Tibial nerve (tissue), 4 donors: Measurements from ENCODE around the gene SLC26A2. TPM values are rescaled to one million over a fixed set of nuclear protein-coding genes. Genes with fewer than 3 reads are reported as not detected.
A peak's percentile ranks its signal among the peaks of the same experiment; 100 is the strongest.

ENCODE experiments used
- DNase-seq, 2 donors: peaks; one replicate each; pipeline ENCODE4 v3.0.0-alpha.2; 2019; ENCODE audit warnings: low spot score in 2 of 2
- H3K27ac ChIP-seq, 4 donors: fragments of 200-600 bp; sonication (generic) in 3 of 4; one replicate each; pipeline ENCODE4 v1.5.1; 2017 to 2019; ENCODE audit warnings: mild to moderate bottlenecking in 1 of 4
- H3K27me3 ChIP-seq, 2 donors: fragments of 200-600 bp; sonication (generic) in 1 of 2; one replicate each; pipeline versions ENCODE4 v1.5.1 to v1.6.0; 2017 to 2019
- H3K36me3 ChIP-seq, 3 donors: fragments of 200-600 bp; sonication (generic); one replicate each; pipeline ENCODE4 v1.5.1; 2018 to 2019
- H3K4me1 ChIP-seq, 4 donors: fragments of 200-600 bp; sonication (generic) in 3 of 4; one replicate each; pipeline ENCODE4 v1.5.1; 2017 to 2019
- H3K4me3 ChIP-seq, 4 donors: fragments of 200-600 bp; sonication (generic) in 3 of 4; one replicate each; pipeline ENCODE4 v1.5.1; 2017 to 2019; ENCODE audit warnings: mild to moderate bottlenecking in 1 of 4, moderate library complexity in 1 of 4
- H3K9me3 ChIP-seq, 4 donors: fragments of 200-600 bp; sonication (generic) in 3 of 4; one replicate each; pipeline ENCODE4 v1.5.1; 2017 to 2019
- EP300 ChIP-seq, 2 donors: sonication (generic); formaldehyde crosslinking; IDR thresholded peaks; one replicate each; pipeline ENCODE4 v1.6.1; 2017; ENCODE audit warnings: antibody characterized with exemption in 2 of 2, mild to moderate bottlenecking in 1 of 2
- POLR2A ChIP-seq, 2 donors: fragments of 450-650 bp; IDR thresholded peaks; one replicate each; pipeline ENCODE4 v1.6.1; 2017; ENCODE audit warnings: antibody characterized with exemption in 2 of 2, mild to moderate bottlenecking in 2 of 2, moderate library complexity in 2 of 2
- WGBS, 2 donors: methylation state at CpG; one replicate each; pipeline ENCODE4 v1.1.5; 2018; 5-methylcytosine and 5-hydroxymethylcytosine counted together
- total RNA-seq, 4 donors: library from RNA; depleted of rRNA; stranded (reverse); fragments of >200 nt; gene quantifications; one replicate each; pipeline ENCODE4 v1.1.0, GENCODE V29; 2016
- TF ChIP-seq, protein P1 (sequence below), 5 experiments: fragments of 200-600 bp in 3 of 5; fragments of 450-650 bp in 2 of 5; sonication (generic) in 3 of 5; IDR thresholded peaks; one replicate each; pipeline ENCODE4 v1.5.1; 2016 to 2019; ENCODE audit warnings: antibody characterized with exemption in 5 of 5, mild to moderate bottlenecking in 3 of 5, moderate library complexity in 2 of 5

Gene SLC26A2
- total RNA-seq, 4 donors from 2014 or later = 10.2 to 17.9 (median 12.4) TPM

DNA sequence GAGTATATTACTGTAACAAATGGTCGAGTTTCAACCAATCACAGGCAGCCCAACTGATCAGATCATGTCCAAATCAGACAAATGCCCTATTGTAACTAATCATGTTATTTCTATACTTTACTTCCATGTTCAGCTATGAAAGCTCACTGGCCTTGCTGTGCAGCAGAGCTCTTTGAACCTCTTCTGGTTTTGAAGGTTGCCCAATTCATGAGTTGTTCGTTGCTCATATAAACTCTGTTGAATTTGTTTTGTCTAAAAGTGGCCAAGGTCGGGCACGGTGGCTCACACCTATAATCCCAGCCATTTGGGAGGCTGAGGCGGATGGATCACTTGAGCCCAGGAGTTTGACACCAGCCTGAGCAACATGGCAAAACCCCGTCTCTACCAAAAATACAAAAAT is 37.6 kb upstream of the SLC26A2 start:
- no peaks in the 10 kb centered on the region for H3K27me3 ChIP-seq
- TF ChIP-seq, protein P1, sequence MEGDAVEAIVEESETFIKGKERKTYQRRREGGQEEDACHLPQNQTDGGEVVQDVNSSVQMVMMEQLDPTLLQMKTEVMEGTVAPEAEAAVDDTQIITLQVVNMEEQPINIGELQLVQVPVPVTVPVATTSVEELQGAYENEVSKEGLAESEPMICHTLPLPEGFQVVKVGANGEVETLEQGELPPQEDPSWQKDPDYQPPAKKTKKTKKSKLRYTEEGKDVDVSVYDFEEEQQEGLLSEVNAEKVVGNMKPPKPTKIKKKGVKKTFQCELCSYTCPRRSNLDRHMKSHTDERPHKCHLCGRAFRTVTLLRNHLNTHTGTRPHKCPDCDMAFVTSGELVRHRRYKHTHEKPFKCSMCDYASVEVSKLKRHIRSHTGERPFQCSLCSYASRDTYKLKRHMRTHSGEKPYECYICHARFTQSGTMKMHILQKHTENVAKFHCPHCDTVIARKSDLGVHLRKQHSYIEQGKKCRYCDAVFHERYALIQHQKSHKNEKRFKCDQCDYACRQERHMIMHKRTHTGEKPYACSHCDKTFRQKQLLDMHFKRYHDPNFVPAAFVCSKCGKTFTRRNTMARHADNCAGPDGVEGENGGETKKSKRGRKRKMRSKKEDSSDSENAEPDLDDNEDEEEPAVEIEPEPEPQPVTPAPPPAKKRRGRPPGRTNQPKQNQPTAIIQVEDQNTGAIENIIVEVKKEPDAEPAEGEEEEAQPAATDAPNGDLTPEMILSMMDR (IDR thresholded peaks at IDR 0.05) = no peak
- TF ChIP-seq EP300 (IDR thresholded peaks at IDR 0.05) (no peak), POLR2A (IDR thresholded peaks at IDR 0.05) (no peak)
- DNase-seq = no peak
- no peaks in the 10 kb centered on the region for H3K36me3 ChIP-seq
- 87 to 90% methylated on average over 6 of the region's 6 CpGs for WGBS, 2 donors
- no peak overlapping the region for H3K4me3 ChIP-seq
- H3K9me3 ChIP-seq = no peaks in the 10 kb centered on the region
- H3K27ac ChIP-seq = no peak overlapping the region
- H3K4me1 ChIP-seq = no peaks in the 10 kb centered on the region

DNA sequence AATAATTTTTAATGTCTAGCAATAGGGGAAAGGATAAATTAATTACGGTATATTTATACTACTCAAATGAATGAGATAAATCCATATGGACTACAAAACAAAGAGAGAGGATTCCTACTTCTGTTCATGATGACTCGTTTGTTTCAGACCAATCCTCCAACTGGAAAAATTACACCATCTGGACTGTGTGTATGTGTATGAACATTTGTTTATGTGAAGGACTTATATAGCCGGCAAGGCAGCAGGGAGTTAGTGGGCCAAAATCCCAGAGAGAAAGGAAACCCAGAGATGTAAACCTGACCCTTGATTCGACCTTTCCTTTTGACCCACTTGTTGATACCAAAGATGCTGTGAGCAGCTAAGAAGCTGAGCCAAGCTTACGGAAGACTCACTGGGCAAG is 36.1 kb upstream of the SLC26A2 start:
- TF ChIP-seq EP300 (IDR thresholded peaks at IDR 0.05) (no peak), POLR2A (IDR thresholded peaks at IDR 0.05) (no peak)
- TF ChIP-seq, protein P1 (IDR thresholded peaks at IDR 0.05) = no peak
- WGBS, 2 donors = 74 to 81% methylated on average over 5 of the region's 5 CpGs
- no peak overlapping the region for H3K27ac ChIP-seq
- no peaks in the 10 kb centered on the region for H3K27me3 ChIP-seq
- H3K4me3 ChIP-seq = no peak overlapping the region
- H3K4me1 ChIP-seq = no peaks in the 10 kb centered on the region
- no peaks in the 10 kb centered on the region for H3K36me3 ChIP-seq
- no peaks in the 10 kb centered on the region for H3K9me3 ChIP-seq
- no peak for DNase-seq

DNA sequence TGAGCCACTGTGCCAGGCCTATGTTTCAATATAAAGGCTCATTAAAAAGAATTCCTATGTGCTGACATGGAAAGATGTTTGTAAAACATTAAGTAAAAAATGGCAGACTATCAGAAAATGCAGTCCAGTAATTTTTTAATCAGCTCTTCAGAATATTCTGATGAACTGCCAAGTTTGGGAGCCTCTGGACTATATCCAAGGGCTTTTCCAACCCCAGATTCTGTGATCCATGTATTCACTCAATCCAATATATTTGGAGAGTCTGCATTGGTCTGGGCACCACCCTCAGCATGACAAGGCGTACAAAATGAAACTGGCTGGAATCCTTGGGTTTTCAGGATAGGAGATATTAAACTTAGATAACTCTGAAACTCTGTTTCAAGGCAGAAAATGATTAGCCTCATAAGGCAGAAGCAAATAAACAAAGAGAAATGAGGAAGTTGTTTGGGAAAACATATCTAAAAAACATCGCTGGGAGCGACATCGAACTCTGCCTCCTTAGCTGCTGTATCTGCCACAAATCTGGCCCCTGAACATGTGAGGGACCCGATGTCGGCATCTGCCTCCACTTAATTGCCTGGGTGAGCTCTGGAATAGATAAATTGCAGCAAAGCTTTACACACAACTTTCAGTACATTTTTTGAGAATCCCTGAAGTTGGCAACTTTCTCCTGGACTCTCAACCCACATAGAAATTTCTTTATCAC is 30.4 kb upstream of the SLC26A2 start:
- Histone ChIP-seq H3K27ac (no peak overlapping the region), H3K4me3 (peak overlapping the region in 1 of 4 donors; percentile 29), H3K36me3 (no peaks in the 10 kb centered on the region), H3K4me1 (peaks cover 0 to 7% (median 0%) of the 10 kb centered on the region in 4 donors), H3K9me3 (no peaks in the 10 kb centered on the region), H3K27me3 (no peaks in the 10 kb centered on the region)
- DNase-seq = no peak
- TF ChIP-seq EP300 (IDR thresholded peaks at IDR 0.05) (no peak), POLR2A (IDR thresholded peaks at IDR 0.05) (no peak)
- TF ChIP-seq, protein P1 (IDR thresholded peaks at IDR 0.05) = no peak
- 54 to 63% methylated on average over 6 of the region's 6 CpGs for WGBS, 2 donors

DNA sequence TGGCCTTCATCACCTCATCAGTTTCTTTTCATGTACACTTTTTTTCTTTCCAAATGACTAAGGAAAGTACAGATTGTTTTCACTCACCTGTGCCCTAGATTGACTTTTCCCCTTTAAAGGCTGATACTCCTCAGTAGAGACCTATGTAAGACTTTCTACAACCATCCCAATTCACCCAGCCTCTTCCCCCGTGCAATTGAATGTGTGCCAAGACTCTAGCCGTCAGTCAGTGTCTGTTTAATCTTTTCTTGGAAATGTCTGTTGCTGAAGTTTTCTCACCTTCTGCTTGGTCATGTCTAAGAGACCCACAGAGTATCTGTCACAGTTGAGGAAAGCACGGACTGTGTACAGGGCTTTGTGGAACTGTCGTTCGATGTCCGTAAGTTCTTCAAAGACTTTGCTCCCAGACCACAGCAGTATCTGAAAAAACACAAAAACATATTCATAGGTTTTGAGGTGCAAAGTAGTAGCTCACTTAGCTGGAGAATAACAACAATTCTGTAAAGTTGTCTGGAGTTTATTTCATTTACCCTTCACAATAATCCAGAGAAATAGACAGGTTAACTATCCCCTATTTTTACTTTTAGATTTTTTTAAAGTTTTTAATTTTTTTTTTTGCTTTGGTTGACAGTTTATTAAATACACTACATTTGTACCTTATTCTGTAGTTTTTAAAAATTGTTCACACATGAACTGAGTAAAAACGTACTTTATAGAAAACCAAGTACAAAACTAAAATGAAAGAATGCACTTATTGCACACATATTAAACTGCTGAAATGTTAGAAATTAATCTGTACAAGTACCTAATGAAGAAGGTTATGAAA is 29.6 kb upstream of the SLC26A2 start:
- no peak overlapping the region for H3K4me3 ChIP-seq
- DNase-seq = no peak
- no peaks in the 10 kb centered on the region for H3K27me3 ChIP-seq
- H3K27ac ChIP-seq = no peak overlapping the region
- TF ChIP-seq EP300 (IDR thresholded peaks at IDR 0.05) = no peak
- TF ChIP-seq, protein P1 (IDR thresholded peaks at IDR 0.05) = no peak
- TF ChIP-seq POLR2A (IDR thresholded peaks at IDR 0.05) = no peak
- H3K4me1 ChIP-seq = peaks cover 0 to 12% (median 2%) of the 10 kb centered on the region in 4 donors
- no peaks in the 10 kb centered on the region for H3K9me3 ChIP-seq
- WGBS, 2 donors = 69 to 70% methylated on average over 7 of the region's 7 CpGs
- H3K36me3 ChIP-seq = no peaks in the 10 kb centered on the region

DNA sequence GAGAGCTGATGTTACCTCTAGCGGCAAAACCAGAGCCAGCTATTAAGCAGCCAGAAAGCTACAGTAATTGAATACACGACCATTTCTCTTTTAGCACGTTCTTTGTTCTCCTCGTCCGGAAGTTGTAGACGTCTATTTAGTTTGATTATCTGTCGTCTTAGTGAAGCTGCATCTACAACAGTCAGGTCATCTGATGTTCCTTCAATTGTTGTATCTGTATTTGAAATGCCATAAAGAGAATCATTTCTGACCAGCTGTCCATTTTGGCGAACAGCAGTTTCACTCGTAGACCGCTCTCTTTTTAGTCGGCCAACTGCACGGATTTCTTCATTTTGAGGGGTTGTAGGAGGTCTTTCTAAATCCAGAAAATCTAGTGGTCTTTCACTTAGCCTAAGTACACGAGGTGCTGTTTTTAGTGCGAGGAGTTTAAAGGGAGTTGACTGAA is 28.5 kb upstream of the SLC26A2 start:
- Histone ChIP-seq H3K9me3 (no peaks in the 10 kb centered on the region), H3K4me1 (peaks cover 0 to 12% (median 2%) of the 10 kb centered on the region in 4 donors), H3K27ac (no peak overlapping the region), H3K4me3 (peak overlapping the region in 1 of 4 donors; percentile 11), H3K27me3 (no peaks in the 10 kb centered on the region), H3K36me3 (no peaks in the 10 kb centered on the region)
- DNase-seq = no peak
- no peak for TF ChIP-seq EP300 (IDR thresholded peaks at IDR 0.05)
- TF ChIP-seq, protein P1 (IDR thresholded peaks at IDR 0.05) = no peak
- no peak for TF ChIP-seq POLR2A (IDR thresholded peaks at IDR 0.05)
- WGBS, 2 donors = 75 to 77% methylated on average over 14 of the region's 14 CpGs
